ENCODE measurements around the gene MUTYH.
"Not testable (repeated sequence)": the region's sequence is repeated elsewhere in the genome, so short reads cannot be mapped to it uniquely, and the experiment has no call there.

MUTYH gene

DNA sequence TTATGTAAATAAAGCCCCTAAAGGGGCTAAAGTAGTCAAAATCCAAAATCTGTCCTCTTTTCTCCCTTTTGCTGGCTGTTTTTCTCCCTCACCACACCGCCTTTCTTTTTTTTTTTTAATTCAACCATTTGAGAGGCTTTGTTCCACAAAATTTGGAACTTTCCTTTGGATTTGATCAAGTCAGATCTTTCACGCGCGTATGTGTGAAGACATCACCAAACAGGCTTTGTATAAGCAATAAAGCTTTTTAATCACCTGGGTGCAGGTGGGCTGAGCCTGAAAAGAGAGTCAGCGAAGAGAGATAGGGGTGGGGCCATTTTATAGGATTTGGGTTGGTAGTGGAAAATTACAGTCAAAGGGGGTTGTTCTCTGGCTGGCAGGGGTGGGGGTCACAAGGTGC, 18.8 kb downstream of the MUTYH start:
- no peak for DNase-seq (ENCODE audit: low read depth in 2 of 2)

DNA sequence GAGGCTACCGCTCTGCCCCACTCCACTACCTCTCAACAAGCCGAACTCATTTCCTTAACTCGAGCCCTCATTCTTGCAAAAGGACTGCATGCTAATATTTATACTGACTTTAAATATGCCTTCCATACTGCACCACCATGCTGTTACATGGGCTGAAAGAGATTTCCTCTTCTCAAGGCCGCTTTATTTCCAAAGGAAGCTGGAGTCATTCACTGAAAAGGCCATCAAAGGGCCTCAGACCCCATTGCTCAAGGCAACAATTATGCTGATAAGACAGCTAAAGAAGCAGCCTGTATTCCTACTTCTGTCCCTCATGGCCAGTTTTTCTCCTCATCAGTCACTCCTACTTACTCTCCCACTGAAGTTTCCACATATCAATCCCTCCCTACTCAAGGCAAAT, 20.5 kb downstream of the MUTYH start:
- no peak for DNase-seq (ENCODE audit: low read depth in 2 of 2)

DNA sequence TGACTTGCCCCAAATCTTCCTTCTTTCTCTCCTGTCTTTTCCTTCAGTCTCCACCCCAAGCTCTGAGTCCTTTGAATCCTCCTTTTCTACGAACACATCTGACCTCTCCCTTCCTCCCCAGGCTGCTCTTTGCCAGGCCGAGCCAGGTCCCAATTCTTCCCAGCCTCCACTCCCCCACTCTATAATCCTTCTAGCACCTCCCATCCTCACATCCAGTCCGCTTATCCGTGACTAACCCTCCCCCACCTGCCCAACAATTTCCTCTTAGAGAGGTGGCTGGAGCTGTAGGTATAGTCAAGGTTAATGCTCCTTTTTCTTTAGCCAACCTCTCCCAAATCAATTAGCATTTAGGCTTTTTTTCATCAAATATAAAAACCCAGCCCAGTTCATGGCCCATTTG, 23.1 kb downstream of the MUTYH start:
- no peak for DNase-seq (ENCODE audit: low read depth in 2 of 2)

DNA sequence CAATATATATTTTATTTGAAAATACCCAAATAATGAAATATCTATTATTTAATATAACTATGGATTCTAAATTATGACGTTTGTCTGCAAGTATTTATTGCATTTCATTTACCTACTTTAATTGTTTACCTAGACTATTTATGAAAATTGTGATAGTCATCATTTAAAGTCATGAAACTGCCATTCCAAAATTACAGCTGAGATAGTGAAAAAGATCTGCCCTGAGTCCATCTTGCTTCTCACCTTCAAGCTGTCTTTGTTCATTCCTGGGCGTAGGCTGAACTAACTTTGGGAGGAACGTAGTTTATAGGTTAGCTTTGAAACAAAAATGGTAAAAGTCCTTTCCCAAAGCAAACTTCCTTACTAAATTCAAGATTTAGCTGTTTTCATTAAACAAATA, 26.0 kb downstream of the MUTYH start:
- DNase-seq (ENCODE audit: low read depth in 2 of 2) = no peak

DNA sequence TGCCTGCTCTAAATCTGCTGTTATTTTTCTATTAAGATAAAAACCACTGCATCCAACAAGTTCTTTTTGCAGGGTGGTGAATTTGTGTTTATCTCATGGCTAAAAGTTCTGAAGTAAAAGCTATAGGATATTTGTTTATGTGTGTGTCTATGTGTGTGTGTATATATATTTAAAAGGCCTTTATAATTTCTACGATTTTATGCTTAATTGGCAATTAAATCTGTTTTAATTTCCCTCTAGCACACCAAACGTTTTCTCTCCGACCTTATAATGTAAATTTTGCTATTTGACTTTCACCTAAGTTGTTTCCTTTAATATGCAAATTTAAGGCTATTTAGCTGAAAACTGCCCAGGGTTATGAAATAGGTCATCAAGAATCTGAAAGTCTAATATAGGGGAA, 33.3 kb downstream of the MUTYH start:
- no peak for DNase-seq (ENCODE audit: low read depth in 2 of 2)

DNA sequence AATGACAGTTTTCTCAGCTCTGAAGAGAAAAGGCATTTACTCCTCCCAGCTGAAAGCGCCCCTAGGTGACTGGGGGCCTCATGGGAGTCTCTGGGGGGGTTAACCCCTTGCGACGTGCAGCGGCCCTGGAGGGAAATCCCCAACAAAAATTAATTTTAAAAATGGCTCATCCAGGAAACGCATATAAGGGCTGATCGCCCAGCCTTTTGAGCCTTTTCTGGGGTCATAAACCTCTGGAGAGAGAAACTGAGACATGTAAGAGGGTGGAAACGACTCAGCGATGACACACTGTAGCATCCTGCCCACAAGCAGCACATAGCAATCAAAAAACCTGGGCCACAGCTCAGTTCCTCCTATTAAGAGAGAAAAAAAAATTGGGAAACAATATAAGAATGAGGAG, 33.9 kb downstream of the MUTYH start:
- DNase-seq (ENCODE audit: low read depth in 2 of 2) = no peak

DNA sequence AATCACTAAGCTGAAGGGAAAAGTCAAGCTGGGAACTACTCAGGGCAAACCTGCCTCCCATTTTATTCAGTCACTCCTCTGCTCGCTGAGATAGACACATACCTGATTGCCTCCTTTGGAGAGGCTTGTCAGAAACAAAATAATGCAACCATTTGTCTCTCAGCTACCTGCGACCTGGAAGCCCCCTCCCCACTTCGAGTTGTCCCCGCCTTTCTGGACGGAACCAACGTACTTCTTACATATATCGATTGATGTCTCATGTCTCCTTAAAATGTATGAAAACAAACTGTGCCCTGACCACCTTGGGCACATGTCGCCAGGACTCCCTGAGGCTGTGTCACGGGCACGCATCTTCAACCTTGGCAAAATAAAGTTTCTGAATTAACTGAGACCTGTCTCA, 35.0 kb downstream of the MUTYH start:
- DNase-seq (ENCODE audit: low read depth in 2 of 2) = no peak

DNA sequence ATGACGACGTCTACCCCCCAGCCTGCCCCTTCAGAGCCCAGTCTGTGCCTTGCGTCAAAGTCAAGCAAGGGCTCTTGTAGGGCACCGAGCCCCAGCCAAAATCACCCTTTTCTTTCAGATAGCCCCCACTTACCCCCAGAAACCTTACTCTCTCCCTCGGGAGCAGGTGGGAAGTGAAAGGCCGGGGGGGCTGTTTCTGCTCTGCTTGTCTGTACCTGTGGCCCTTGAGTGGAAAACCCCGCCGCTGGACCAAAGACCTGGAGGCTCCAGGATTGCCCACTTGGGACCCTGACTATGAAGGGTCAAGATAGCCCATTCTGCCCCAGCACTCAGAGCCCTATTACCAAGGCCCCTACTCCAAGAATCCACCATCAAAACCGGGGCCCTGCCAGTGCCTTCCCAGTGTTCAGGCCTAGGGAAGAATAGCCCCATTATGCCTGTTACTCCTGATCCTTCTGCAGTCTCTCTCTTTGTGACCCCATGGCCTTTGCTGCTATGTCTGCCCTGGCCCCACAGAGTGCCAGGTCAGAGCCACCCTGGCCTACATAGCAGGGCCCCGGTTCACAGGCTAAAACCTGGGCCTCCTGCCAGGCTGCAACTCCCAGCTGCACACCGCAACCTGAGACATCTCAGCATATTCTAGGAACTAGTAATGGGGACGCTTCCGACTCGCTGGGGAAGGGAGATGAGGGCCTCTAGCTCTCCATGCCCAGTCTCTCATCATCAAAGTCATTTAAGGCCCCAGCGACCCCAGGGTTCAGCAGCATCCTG, 35.7 kb downstream of the MUTYH start:
- DNase-seq (ENCODE audit: low read depth in 2 of 2) = no peak

DNA sequence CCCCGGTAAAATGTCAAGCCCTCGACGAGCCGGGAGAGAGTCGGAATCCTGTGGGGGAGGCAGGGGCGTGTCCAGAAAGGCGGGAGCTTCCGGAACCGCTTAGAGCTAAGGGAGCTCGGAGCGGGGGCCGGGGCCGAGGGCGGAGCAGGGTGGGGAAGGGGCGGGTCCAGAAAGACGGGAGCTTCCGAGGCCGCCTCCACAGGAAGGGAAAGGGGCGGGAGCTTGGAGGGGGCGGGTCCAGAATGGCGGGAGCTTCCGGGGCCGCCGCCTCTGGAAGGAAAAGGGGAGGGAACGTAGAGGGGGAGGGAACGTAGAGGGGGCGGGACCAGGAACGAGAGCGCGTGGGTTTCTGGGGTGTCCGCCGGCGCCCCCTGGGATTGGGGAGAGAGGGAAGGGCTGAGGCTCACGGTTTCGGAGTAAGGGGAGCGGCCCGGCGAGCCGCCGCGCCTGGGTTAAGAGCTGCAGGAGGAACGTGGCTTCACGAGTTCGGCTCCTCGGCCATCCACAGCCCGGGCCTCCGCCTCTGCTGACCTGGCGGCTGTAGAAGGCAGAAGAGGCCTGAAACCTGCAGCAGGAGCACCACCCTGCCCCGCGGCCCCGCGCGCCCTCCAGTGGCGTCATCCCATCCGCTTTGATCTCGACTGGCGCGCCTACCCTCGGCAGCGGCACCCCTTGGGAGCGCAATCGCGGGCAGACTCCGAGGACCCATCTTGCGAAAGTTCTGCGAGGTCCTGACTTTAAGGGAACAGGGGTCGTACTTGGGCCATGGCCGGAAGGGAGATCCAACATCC, 36.5 kb downstream of the MUTYH start:
- peak; percentile 97 to 98 for DNase-seq (ENCODE audit: low read depth in 2 of 2)

DNA sequence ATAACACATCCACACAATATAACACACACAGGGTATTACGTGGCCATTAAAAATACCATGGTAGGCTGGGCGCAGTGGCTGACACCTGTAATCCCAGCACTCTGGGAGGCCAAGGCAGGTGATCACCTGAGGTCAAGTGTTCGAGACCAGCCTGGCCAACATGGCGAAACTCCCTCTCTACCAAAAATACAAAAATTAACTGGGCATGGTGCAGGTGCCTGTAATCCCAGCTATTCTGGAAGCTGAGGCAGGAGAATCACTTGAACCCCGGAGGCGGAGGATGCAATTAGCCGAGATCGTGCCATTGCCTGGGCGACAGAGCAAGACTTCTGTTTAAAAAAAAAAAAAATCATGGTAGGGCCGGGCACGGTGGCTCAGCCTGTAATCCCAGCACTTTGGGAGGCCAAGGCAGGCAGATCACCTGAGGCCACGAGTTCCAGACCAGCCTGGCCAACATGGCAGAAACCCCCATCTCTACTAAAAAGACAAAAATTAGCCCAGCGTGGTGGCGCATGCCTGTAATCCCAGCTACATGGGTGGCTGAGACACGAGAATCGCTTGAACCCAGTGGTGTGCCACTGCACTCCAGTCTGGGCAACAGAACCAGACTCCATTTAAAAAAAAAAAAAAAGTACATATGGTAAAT, 37.6 kb downstream of the MUTYH start:
- no peak for DNase-seq (ENCODE audit: low read depth in 2 of 2)

DNA sequence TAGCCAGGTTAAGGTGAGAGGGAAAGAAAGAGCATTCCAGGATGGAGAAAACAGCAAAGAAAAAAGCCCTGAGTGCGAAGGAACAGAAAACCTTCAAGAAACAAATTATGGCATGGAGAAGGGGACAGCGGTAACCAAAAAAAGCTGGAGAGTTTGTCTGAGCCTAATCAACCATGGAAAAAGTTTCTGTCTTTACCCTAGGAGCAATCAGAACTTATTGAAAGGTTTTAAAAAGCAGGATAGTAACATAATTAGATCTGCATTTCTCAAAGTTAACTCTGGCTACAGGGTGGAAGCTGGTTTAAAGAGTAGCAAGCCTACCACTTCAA, 39.6 kb downstream of the MUTYH start:
- DNase-seq (ENCODE audit: low read depth in 2 of 2) = no peak

DNA sequence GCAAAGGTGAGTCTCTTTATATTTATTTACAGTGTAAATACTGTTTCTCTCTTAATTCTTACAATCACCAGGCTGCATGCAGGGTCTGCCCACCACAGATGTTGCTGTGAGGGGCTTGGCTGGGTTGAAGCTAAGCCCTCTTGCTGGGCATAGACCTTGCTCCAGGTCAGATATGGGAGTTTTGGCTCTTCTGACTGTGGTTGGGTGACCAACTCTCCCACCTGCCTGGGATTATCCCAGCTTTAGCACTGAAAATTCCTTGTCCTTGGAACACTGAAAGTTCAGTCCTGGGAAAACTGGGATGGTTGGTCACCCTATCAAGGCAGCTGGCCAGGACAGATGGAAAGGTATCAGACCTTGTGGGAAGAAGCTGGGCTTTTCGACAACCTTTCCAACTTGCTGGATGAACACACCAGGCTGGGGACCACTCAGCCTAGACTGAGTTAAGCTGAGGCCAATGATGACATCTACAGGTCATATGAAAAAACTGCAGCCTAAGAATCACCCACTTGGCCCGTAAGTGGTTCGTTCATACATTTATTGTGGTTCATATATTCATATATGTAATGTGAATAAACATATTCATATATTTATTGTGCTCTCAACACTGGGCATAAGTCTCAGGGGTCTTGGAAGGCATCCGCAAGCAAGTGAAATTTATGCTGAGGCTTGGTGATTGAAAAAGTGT, 40.1 kb downstream of the MUTYH start:
- no peak for DNase-seq (ENCODE audit: low read depth in 2 of 2)

DNA sequence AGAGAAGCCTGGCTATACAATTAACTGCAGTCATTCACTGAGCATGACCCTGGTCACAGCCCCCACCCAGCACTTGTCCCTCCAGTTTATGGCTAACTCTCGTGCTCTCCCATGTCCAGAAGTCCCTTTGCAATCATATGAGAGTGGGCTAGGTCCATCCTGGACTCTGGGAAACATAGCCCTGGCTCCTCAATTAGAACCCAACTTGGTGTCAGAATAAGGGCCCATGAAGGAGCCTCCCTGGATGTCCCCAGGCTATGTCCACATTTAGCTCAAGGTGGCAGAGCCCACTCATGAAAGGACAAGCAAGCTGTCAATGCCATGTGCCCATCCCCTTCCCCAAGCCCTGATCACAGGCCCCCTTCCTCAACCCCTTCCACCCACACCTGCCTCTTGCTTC, 40.9 kb downstream of the MUTYH start:
- DNase-seq (ENCODE audit: low read depth in 2 of 2) = no peak

DNA sequence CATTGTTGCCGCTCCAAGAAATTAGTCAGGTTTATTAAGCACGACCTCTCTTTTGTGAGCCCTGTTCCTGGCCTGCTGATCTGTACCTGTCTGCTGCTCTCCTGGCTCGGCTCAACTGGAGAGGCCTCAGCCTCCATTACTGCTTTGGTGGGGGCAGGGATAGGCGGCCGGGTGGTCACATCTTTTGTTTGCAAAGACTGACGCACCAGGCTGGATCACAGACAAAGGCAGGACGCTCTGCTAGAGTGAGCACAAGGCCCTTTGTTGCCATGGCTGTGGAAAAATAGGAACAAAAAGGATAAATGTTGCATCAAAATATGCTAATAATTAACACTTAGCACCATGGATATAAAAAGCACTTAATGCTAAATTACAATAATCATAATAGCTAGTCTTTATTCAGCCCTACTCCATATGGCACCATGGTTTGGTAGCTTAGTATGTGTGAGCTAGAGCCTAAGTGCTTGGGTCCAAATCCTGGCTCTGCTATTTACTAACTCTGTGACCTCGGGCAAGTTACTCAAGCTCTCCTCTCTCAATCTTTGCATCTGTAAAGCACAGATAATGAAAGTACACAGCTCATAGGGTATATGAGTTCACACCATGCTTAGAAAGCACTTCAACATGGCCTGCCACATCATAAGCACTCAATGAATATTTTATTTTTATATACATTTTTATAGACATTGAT, 42.4 kb downstream of the MUTYH start:
- no peak for DNase-seq (ENCODE audit: low read depth in 2 of 2)

DNA sequence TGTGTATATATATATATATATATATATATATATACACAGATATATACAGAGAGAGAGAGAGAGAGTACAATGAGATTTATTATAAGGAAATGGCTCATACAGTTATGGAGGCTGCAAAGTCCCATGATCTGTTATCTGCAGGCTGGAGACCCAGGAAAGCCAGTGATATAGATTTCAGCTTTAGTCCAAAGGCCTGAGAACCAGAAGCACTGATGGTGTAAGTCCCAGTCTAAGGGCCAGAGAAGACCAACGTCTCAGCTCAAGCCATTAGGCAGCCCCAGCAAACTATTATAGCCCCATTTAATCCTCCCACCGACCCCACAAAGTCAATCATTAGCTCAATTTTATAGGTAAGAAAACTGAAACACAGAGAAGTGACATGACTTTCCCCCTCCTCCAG, 48.5 kb downstream of the MUTYH start:
- DNase-seq (ENCODE audit: low read depth in 2 of 2) = no peak

DNA sequence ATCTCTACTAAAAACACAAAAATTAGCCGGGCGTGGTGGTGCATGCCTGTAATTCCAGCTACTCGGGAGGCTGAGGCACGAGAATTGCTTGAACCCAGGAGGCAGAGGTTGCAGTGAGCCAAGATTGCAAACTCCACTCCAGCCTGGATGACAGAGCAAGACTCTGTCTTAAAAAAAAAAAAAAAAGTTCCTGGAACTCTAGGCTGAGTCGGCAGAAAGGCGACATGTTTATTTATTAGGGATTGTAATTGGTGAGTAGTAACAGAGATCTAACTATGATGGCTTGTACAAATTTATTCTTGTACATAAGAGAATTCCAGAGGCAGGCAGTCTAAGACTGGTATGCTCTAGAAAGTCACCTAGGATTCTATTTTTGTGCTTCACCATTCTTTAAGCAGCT, 49.2 kb downstream of the MUTYH start:
- DNase-seq (ENCODE audit: low read depth in 2 of 2) = not testable (repeated sequence)

DNA sequence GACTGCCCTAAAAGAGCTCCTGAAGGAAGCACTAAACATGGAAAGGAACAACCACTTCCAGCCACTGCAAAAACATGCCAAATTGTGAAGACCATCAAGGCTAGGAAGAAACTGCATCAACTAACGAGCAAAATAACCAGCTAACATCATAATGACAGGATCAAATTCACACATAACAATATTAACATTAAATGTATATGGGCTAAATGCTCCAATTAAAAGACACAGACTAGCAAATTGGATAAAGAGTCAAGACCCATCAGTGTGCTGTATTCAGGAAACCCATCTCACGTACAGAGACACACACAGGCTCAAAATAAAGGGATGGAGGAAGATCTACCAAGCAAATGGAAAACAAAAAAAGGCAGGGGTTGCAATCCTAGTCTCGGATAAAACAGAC, 53.7 kb downstream of the MUTYH start:
- not testable (repeated sequence) for DNase-seq (ENCODE audit: low read depth in 2 of 2)

DNA sequence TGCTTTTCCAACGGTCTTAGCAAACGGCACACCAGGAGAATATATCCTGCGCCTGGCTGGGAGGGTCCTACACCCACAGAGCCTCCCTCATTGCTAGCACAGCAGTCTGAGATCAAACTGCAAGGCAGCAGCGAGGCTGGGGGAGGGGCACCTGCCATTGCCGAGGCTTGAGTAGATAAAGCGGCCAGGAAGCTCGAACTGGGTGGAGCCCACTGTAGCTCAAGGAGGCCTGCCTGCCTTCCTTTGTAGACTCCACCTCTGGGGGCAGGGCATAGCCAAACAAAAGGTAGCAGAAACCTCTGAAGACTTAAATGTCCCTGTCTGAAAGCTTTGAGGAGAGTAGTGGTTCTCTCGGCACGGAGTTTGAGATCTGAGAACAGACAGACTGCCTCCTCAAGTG, 55.4 kb downstream of the MUTYH start:
- DNase-seq (ENCODE audit: low read depth in 2 of 2) = not testable (repeated sequence)

DNA sequence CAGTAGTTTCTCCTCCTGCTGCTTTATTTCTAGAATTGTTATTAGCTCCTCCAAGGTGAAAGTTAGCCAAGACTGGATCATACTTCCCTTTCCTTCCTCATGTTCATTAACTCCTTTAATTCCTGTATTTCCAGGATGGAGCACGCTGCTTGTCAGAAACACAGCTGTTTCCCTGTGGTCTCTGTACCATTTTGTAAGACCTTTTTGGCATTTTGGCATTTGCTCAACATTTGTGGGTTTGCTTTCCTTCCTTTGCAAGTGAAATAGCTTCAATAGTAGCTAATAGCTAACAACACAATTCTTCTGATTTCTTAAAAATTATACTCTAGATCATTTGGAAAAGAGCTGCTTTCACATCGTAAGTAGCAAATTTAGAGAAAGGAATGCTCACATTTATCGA, 57.9 kb downstream of the MUTYH start:
- no peak for DNase-seq (ENCODE audit: low read depth in 2 of 2)
